H1 (cell line): ENCODE measurements around the gene TBR1. TPM values are rescaled to one million over a fixed set of nuclear protein-coding genes. Genes with fewer than 3 reads are reported as not detected.

Source experiments
- CTCF ChIA-PET: fragments of 300-600 bp; sonication (Branson Sonifier 250); formaldehyde crosslinking; loops from one replicate; lab custom pipeline; 2021; ENCODE audit not compliant: partially characterized antibody; lab: Charles Lee
- POLR2A ChIA-PET: fragments of 300-600 bp; sonication (Branson Sonifier 250); formaldehyde crosslinking; loops from one replicate; lab custom pipeline; 2021; ENCODE audit warnings: inconsistent platforms; ENCODE audit not compliant: partially characterized antibody; lab: Charles Lee
- DNase-seq, 2 experiments: peaks; one replicate each; pipeline versions ENCODE4 v3.0.0 to v3.0.0-alpha.2; 2010 to 2022; ENCODE audit warnings: low spot score in 2 of 2, low read depth in 1 of 2, mixed read lengths in 1 of 2
- FAIRE-seq: peaks from 2 replicates; lab custom pipeline; 2011; peaks lifted over from hg19 to GRCh38; lab: Jason Lieb, UNC
- H2AFZ ChIP-seq: 2 replicates; pipeline ENCODE4 v1.8.1; 2012; ENCODE audit warnings: low read length, inconsistent platforms
- H2AK5ac ChIP-seq: 2 replicates; pipeline ENCODE4 v1.6.1; 2013; ENCODE audit warnings: low read depth, low read length
- H2BK120ac ChIP-seq: replicated peaks from 2 replicates; pipeline ENCODE3; 2013; ENCODE audit warnings: low read depth, low read length, inconsistent platforms
- H2BK12ac ChIP-seq: 2 replicates; pipeline ENCODE4 v1.6.1; 2013; ENCODE audit warnings: low read depth, low read length
- H2BK15ac ChIP-seq: 2 replicates; pipeline ENCODE4 v1.6.1; 2013; ENCODE audit warnings: low read length
- H2BK20ac ChIP-seq: 2 replicates; pipeline ENCODE4 v1.6.1; 2013; ENCODE audit warnings: low read length
- H2BK5ac ChIP-seq: 2 replicates; pipeline ENCODE4 v1.6.1; 2013; ENCODE audit warnings: low read depth, low read length
- H3K14ac ChIP-seq: 2 replicates; pipeline ENCODE4 v1.6.1; 2013; ENCODE audit warnings: inconsistent platforms; ENCODE audit not compliant: insufficient read length
- H3K18ac ChIP-seq: 2 replicates; pipeline ENCODE4 v1.6.1; 2013; ENCODE audit warnings: low read length; ENCODE audit errors: extremely low read depth
- H3K23ac ChIP-seq: 2 replicates; pipeline ENCODE4 v1.6.1; 2013; ENCODE audit warnings: inconsistent platforms; ENCODE audit not compliant: insufficient read length
- H3K23me2 ChIP-seq: 2 replicates; pipeline ENCODE4 v1.6.1; 2013; ENCODE audit warnings: low read depth, low read length
- H3K27ac ChIP-seq: 2 replicates; pipeline ENCODE4 v1.6.1; 2011; ENCODE audit warnings: low read depth, low read length, inconsistent platforms
- H3K27me3 ChIP-seq, 4 experiments: replicated peaks in 1 of 4; 1 replicate in 1 of 4; 2 replicates in 3 of 4; pipeline versions ENCODE4 v1.6.1 to v1.8.1; 2011 to 2013; ENCODE audit warnings: low read length in 3 of 4, mild to moderate bottlenecking in 3 of 4, inconsistent platforms in 2 of 4, mixed read lengths in 2 of 4, moderate library complexity in 1 of 4; ENCODE audit not compliant: control insufficient read depth in 3 of 4, insufficient read depth in 3 of 4; ENCODE audit errors: extremely low read depth in 1 of 4
- H3K36me3 ChIP-seq, 4 experiments: 2 replicates each; pipeline versions ENCODE4 v1.6.1 to v1.8.1; 2011 to 2013; ENCODE audit warnings: mild to moderate bottlenecking in 4 of 4, low read length in 3 of 4, moderate library complexity in 2 of 4, control low read depth in 1 of 4, inconsistent platforms in 1 of 4; ENCODE audit not compliant: insufficient read depth in 4 of 4, control insufficient read depth in 2 of 4
- H3K4ac ChIP-seq: replicated peaks from 2 replicates; pipeline ENCODE3; 2013; ENCODE audit warnings: low read length, low read depth, mixed read lengths, inconsistent platforms; ENCODE audit not compliant: insufficient read length
- H3K4me1 ChIP-seq, 4 experiments: replicated peaks in 1 of 4; 1 replicate in 1 of 4; 2 replicates in 3 of 4; pipeline versions ENCODE4 v1.6.1 to v1.8.1; 2011 to 2013; ENCODE audit warnings: low read length in 3 of 4, inconsistent platforms in 2 of 4, mixed read lengths in 1 of 4; ENCODE audit not compliant: insufficient read depth in 4 of 4, control insufficient read depth in 3 of 4
- H3K4me2 ChIP-seq, 2 experiments: 2 replicates each; pipeline versions ENCODE4 v1.6.1 to v1.8.1; 2011 to 2013; ENCODE audit warnings: low read depth in 2 of 2, low read length in 2 of 2, control low read depth in 1 of 2, inconsistent platforms in 1 of 2, mild to moderate bottlenecking in 1 of 2; ENCODE audit not compliant: insufficient read depth in 1 of 2
- H3K4me3 ChIP-seq, 4 experiments: fragments of 200-600, 300-600 bp in 1 of 4; sonication (generic), shearing (Covaris generic), sonication (Bioruptor Twin) in 1 of 4; 2 replicates each; pipeline versions ENCODE4 v1.5.1 to v1.8.1; 2011 to 2016; ENCODE audit warnings: low read length in 4 of 4, low read depth in 3 of 4, control low read depth in 2 of 4, inconsistent platforms in 2 of 4, mild to moderate bottlenecking in 2 of 4, mixed read lengths in 1 of 4, moderate library complexity in 1 of 4; ENCODE audit not compliant: insufficient read depth in 2 of 4; ENCODE audit errors: extremely low read depth in 1 of 4
- H3K56ac ChIP-seq: replicated peaks from 2 replicates; pipeline ENCODE3; 2013; ENCODE audit warnings: low read depth, mild to moderate bottlenecking, mixed read lengths, low read length, inconsistent platforms; ENCODE audit not compliant: insufficient read length
- H3K79me1 ChIP-seq: 2 replicates; pipeline ENCODE4 v1.6.1; 2013; ENCODE audit warnings: low read depth, low read length, control low read depth
- H3K79me2 ChIP-seq, 2 experiments: 2 replicates each; pipeline versions ENCODE4 v1.6.1 to v1.8.1; 2012 to 2013; ENCODE audit warnings: low read length in 2 of 2, mild to moderate bottlenecking in 2 of 2, inconsistent platforms in 1 of 2; ENCODE audit not compliant: insufficient read depth in 2 of 2, control insufficient read depth in 1 of 2
- H3K9ac ChIP-seq, 4 experiments: replicated peaks in 1 of 4; 1 replicate in 1 of 4; 2 replicates in 3 of 4; pipeline versions ENCODE4 v1.6.1 to v1.8.1; 2011 to 2013; ENCODE audit warnings: low read depth in 3 of 4, low read length in 3 of 4, control low read depth in 2 of 4, mild to moderate bottlenecking in 2 of 4, moderate library complexity in 2 of 4, inconsistent platforms in 1 of 4; ENCODE audit errors: extremely low read depth in 1 of 4
- H3K9me3 ChIP-seq, 2 experiments: 2 replicates each; pipeline versions ENCODE4 v1.6.1 to v1.8.1; 2012 to 2013; ENCODE audit warnings: mild to moderate bottlenecking in 2 of 2, moderate library complexity in 2 of 2, control low read depth in 1 of 2, inconsistent platforms in 1 of 2, low read depth in 1 of 2, low read length in 1 of 2, mixed read lengths in 1 of 2; ENCODE audit not compliant: insufficient read depth in 2 of 2
- H4K20me1 ChIP-seq, 2 experiments: replicated peaks in 1 of 2; 2 replicates each; pipeline versions ENCODE3 to v1.8.1; 2011 to 2013; ENCODE audit warnings: inconsistent platforms in 2 of 2, low read length in 2 of 2, mild to moderate bottlenecking in 1 of 2; ENCODE audit not compliant: insufficient read depth in 2 of 2, control insufficient read depth in 1 of 2
- H4K5ac ChIP-seq: 2 replicates; pipeline ENCODE4 v1.6.1; 2013; ENCODE audit warnings: low read length, low read depth, mixed read lengths, inconsistent platforms; ENCODE audit not compliant: insufficient read length
- H4K8ac ChIP-seq: 2 replicates; pipeline ENCODE4 v1.8.0; 2013; ENCODE audit warnings: mild to moderate bottlenecking, moderate library complexity, low read length, inconsistent platforms; ENCODE audit not compliant: insufficient read depth; ENCODE audit errors: extremely low read depth
- H4K91ac ChIP-seq: replicated peaks from 2 replicates; pipeline ENCODE3; 2013; ENCODE audit warnings: low read length, mixed read lengths, inconsistent platforms; ENCODE audit not compliant: insufficient read length
- EZH2 ChIP-seq: fragments of 200-600 bp; sonication (generic); IDR thresholded peaks from 2 replicates; pipeline ENCODE4 v1.7.1; 2012; ENCODE audit warnings: low read depth, mild to moderate bottlenecking, moderate library complexity, low read length, inconsistent platforms; ENCODE audit not compliant: severe bottlenecking
- POLR2AphosphoS5 ChIP-seq: IDR thresholded peaks from 2 replicates; pipeline ENCODE4 v1.6.1; 2011; ENCODE audit warnings: low read depth, low read length
- RNF2 ChIP-seq: fragments of 200-900, 300-1000 bp; sonication (generic); IDR thresholded peaks from 2 replicates; pipeline ENCODE4 v1.7.1; 2016; ENCODE audit warnings: borderline replicate concordance, low read depth, mild to moderate bottlenecking, antibody characterized with exemption, low read length; ENCODE audit not compliant: poor library complexity, severe bottlenecking; ENCODE audit errors: missing control alignments
- SUZ12 ChIP-seq: fragments of 200-600 bp; sonication (generic); IDR thresholded peaks from 2 replicates; pipeline ENCODE4 v1.6.1; 2012; ENCODE audit warnings: mild to moderate bottlenecking, inconsistent platforms, low read length, moderate library complexity, mixed read lengths
- TCF12 ChIP-seq: IDR thresholded peaks from 2 replicates; pipeline ENCODE4 v1.6.1; 2011; ENCODE audit warnings: low read depth, mild to moderate bottlenecking, low read length
- WGBS, 2 experiments: shearing (Covaris generic) in 1 of 2; methylation state at CpG; one replicate each; pipeline versions ENCODE4 v1.1.6 to v1.1.7; 2013 to 2015; ENCODE audit warnings: low lambda C conversion rate in 2 of 2, mixed read lengths in 2 of 2, inconsistent platforms in 1 of 2, low coverage in 1 of 2, missing lambda C conversion rate in 1 of 2; ENCODE audit not compliant: insufficient replicate concordance in 2 of 2, insufficient coverage in 1 of 2, insufficient read length in 1 of 2; ENCODE audit errors: extremely low coverage in 1 of 2, missing lambda C conversion rate in 1 of 2; 5-methylcytosine and 5-hydroxymethylcytosine counted together
- polyA plus RNA-seq, 7 experiments: library from polyadenylated mRNA; depleted of rRNA in 3 of 7; stranded (reverse) in 5 of 7; unstranded in 2 of 7; fragments of >200 nt in 5 of 7; fragments of 200-250 nt in 2 of 7; gene quantifications; 1 replicate in 5 of 7; 2 replicates in 1 of 7; 4 replicates in 1 of 7; pipeline versions ENCODE4 v1.2.1 to v1.2.3, GENCODE V29; 2011 to 2013; ENCODE audit warnings: missing spikeins in 2 of 7, mixed read lengths in 2 of 7
- total RNA-seq: library from RNA; stranded (reverse); fragmentation: NEBNext Ultra II Directional; extraction: Animal tissue kit (Norgen Biotek cat#: 25700); gene quantifications from 2 replicates; pipeline ENCODE4 v1.2.1, GENCODE V29; 2021

TBR1 gene
- total and polyA plus RNA-seq, 2 of the 8 experiments (the other 6 are each of a cell fraction or from before 2014, with no cell fraction given) = not detected

- H3K4ac ChIP-seq = no peak overlapping the region
- no peak for TF ChIP-seq POLR2AphosphoS5
- TF ChIP-seq RNF2 = peak; percentile 90
- TF ChIP-seq TCF12 = 0 out of 2 replicates have a peak, but pooled peaks have one; percentile 2
- peak; percentile 100 for TF ChIP-seq EZH2
- TF ChIP-seq SUZ12 = peak; percentile 99
- no peak overlapping the region for H2BK20ac ChIP-seq
- H3K14ac ChIP-seq = no peak overlapping the region
- WGBS, 2 experiments = 5% methylated on average over 39 of the region's 41 CpGs; no CpG with 5 or more reads in 1 of the 2 experiments
- H3K4me2 ChIP-seq = peak overlapping the region; percentile 57 to 86
- no peak overlapping the region for H2BK5ac ChIP-seq
- DNase-seq (peak in 1 of 2 experiments; percentile 72), FAIRE-seq (no peak)
- no peak overlapping the region for H3K23ac ChIP-seq
- no peak overlapping the region for H3K18ac ChIP-seq
- 0 out of 2 replicates have a peak overlapping the region, but pooled peaks have one; percentile 1 for H2BK12ac ChIP-seq
- H4K8ac ChIP-seq = no peak overlapping the region; the same call in 1 of the 2 replicates
- ChIA-PET CTCF (interaction anchor here (0.6 to 3.0 kb wide), 4 partner anchors 10 to 745 kb away, joined by 3 to 16 read pairs (median 3); no protein-coding TSS in a partner anchor), POLR2A (interaction anchor here (1.0 to 2.2 kb wide), 2 partner anchors 11 to 109 kb away, joined by 3 to 8 read pairs; partner anchors contain the start of gene PSMD14)
- H4K5ac ChIP-seq = no peak overlapping the region
- no peak overlapping the region for H2BK15ac ChIP-seq
- peaks cover 2 to 26% of the 10 kb centered on the region in 2 experiments for H4K20me1 ChIP-seq
- no peak overlapping the region for H2BK120ac ChIP-seq
- H3K9me3 ChIP-seq = no peaks in the 10 kb centered on the region
- no peaks in the 10 kb centered on the region for H3K79me2 ChIP-seq
- no peak overlapping the region for H2AFZ ChIP-seq
- H3K79me1 ChIP-seq = no peaks in the 10 kb centered on the region
- H3K27me3 ChIP-seq = peaks cover 63 to 90% (median 79%) of the 10 kb centered on the region in 4 experiments
- H3K56ac ChIP-seq = no peak overlapping the region
- H4K91ac ChIP-seq = no peak overlapping the region
- peak overlapping the region in 2 of 4 experiments; percentile 7 to 60; a peak in 4 of 8 replicates for H3K4me3 ChIP-seq
- no peak overlapping the region for H3K27ac ChIP-seq
- H3K36me3 ChIP-seq = no peaks in the 10 kb centered on the region
- peaks cover 14 to 27% (median 22%) of the 10 kb centered on the region in 4 experiments for H3K4me1 ChIP-seq
- no peak overlapping the region for H2AK5ac ChIP-seq
- peaks cover 8% of the 10 kb centered on the region; the same call in 1 of the 2 replicates for H3K23me2 ChIP-seq
- no peak overlapping the region for H3K9ac ChIP-seq
Measured at GRCh38 chr2:161416708-161417437, 776 bp downstream of the TBR1 start.
